ENCODE results near the gene PATJ.

PATJ gene

DNA sequence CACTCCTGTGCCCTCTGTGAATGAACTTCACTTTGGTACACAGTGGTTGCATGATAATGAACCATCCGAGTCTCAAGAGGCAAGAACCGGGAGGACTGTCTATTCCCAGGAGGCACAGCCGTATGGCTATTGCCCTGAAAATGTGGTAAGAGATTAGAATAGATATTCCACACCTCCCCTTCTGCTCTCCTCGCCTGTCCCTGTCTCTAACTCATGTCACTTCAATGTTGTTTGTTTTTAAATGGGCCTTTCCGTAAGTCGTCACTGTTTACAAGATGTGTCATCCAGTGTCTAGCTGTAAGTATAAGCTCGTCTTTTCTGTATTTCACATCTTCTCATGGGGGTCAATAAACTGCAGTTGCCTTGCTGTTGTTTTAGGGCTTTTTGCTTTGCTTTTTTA is 122.2 kb downstream of the PATJ start:
- TF ChIP-seq ZSCAN16 (tag by site-specific recombination; IDR thresholded peaks at IDR 0.05): no peak
- no peak for TF ChIP-seq GLI2 (tag by site-specific recombination; IDR thresholded peaks at IDR 0.05; ENCODE audit: borderline replicate concordance, low read depth)
- TF ChIP-seq ZNF837 (tag by site-specific recombination; IDR thresholded peaks at IDR 0.05): no peak
- POLR2A ChIA-PET: no interaction called here
- CTCF ChIA-PET: no interaction called here
- H3K36me3 ChIP-seq (ENCODE audit: control insufficient read depth in 2 of 2, insufficient read depth in 1 of 2, low read length in 2 of 2): peaks cover 17 to 28% of the 10 kb centered on the region in 2 experiments
- H3K4me3 ChIP-seq (ENCODE audit: low read depth, low read length): no peak overlapping the region
- no peak overlapping the region for H3K27ac ChIP-seq (ENCODE audit: extremely low read depth, low read depth, low read length)
- no peaks in the 10 kb centered on the region for H3K9me3 ChIP-seq (ENCODE audit: control insufficient read depth, insufficient read depth, low read depth, low read length)
- no peaks in the 10 kb centered on the region for H3K4me1 ChIP-seq (ENCODE audit: control insufficient read depth, insufficient read depth, low read length)

DNA sequence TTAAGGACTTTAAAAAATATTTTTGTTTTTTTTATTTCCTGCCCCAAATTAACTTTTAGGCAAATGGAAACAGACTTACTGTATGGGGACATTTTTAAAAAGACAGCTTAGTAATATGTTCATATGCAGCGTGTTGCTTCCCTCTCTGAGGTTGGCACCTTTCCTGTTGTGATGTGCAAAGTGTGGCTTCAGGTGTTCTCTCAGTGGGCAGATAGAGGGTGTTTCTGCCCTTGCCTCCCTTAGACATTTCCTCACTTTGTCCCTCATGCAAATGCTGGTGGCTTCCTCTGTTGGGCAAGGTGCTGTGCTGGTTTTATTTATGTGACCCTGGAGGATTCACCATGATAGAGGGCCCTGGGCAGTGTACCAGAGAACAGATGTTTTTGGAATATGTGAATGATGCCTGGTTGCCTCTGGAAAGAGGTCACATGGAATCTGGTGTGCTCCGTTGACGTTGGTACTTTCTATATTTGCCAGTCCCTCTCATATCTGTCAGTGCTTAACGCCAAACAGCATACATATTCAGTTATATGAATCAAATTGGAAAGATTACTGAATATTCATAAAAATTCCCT is 123.5 kb downstream of the PATJ start:
- TF ChIP-seq ZNF311 (tag by site-specific recombination; IDR thresholded peaks at IDR 0.05; ENCODE audit: borderline replicate concordance) (no peak), KLF7 (tag by site-specific recombination; IDR thresholded peaks at IDR 0.05; ENCODE audit: borderline replicate concordance) (no peak), SP3 (tag by site-specific recombination; IDR thresholded peaks at IDR 0.05) (no peak), ZNF426 (tag by site-specific recombination; IDR thresholded peaks at IDR 0.05) (no peak), ZNF548 (tag by site-specific recombination; IDR thresholded peaks at IDR 0.05) (no peak), ZNF394 (tag by site-specific recombination; IDR thresholded peaks at IDR 0.05; ENCODE audit: borderline replicate concordance) (no peak), ZNF302 (tag by site-specific recombination; IDR thresholded peaks at IDR 0.05; ENCODE audit: low read depth) (no peak), ZNF138 (tag by site-specific recombination; IDR thresholded peaks at IDR 0.05; ENCODE audit: borderline replicate concordance) (no peak), ZNF791 (tag by site-specific recombination; IDR thresholded peaks at IDR 0.05) (no peak), ZNF133 (tag by site-specific recombination; IDR thresholded peaks at IDR 0.05) (no peak), SALL2 (tag by site-specific recombination; IDR thresholded peaks at IDR 0.05; ENCODE audit: borderline replicate concordance) (no peak), ZNF549 (tag by site-specific recombination; IDR thresholded peaks at IDR 0.05) (no peak), ZNF610 (tag by site-specific recombination; IDR thresholded peaks at IDR 0.05; ENCODE audit: borderline replicate concordance) (no peak)
- TF ChIP-seq, protein P1, sequence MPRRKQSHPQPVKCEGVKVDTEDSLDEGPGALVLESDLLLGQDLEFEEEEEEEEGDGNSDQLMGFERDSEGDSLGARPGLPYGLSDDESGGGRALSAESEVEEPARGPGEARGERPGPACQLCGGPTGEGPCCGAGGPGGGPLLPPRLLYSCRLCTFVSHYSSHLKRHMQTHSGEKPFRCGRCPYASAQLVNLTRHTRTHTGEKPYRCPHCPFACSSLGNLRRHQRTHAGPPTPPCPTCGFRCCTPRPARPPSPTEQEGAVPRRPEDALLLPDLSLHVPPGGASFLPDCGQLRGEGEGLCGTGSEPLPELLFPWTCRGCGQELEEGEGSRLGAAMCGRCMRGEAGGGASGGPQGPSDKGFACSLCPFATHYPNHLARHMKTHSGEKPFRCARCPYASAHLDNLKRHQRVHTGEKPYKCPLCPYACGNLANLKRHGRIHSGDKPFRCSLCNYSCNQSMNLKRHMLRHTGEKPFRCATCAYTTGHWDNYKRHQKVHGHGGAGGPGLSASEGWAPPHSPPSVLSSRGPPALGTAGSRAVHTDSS (tag by site-specific recombination; IDR thresholded peaks at IDR 0.05): no peak
- TF ChIP-seq, protein P2, sequence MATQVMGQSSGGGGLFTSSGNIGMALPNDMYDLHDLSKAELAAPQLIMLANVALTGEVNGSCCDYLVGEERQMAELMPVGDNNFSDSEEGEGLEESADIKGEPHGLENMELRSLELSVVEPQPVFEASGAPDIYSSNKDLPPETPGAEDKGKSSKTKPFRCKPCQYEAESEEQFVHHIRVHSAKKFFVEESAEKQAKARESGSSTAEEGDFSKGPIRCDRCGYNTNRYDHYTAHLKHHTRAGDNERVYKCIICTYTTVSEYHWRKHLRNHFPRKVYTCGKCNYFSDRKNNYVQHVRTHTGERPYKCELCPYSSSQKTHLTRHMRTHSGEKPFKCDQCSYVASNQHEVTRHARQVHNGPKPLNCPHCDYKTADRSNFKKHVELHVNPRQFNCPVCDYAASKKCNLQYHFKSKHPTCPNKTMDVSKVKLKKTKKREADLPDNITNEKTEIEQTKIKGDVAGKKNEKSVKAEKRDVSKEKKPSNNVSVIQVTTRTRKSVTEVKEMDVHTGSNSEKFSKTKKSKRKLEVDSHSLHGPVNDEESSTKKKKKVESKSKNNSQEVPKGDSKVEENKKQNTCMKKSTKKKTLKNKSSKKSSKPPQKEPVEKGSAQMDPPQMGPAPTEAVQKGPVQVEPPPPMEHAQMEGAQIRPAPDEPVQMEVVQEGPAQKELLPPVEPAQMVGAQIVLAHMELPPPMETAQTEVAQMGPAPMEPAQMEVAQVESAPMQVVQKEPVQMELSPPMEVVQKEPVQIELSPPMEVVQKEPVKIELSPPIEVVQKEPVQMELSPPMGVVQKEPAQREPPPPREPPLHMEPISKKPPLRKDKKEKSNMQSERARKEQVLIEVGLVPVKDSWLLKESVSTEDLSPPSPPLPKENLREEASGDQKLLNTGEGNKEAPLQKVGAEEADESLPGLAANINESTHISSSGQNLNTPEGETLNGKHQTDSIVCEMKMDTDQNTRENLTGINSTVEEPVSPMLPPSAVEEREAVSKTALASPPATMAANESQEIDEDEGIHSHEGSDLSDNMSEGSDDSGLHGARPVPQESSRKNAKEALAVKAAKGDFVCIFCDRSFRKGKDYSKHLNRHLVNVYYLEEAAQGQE (tag by site-specific recombination; IDR thresholded peaks at IDR 0.05): no peak
- no peak overlapping the region for H3K4me3 ChIP-seq (ENCODE audit: low read depth, low read length)
- H3K9me3 ChIP-seq (ENCODE audit: control insufficient read depth, insufficient read depth, low read depth, low read length): no peaks in the 10 kb centered on the region
- no peak overlapping the region for H3K27ac ChIP-seq (ENCODE audit: extremely low read depth, low read depth, low read length)
- peaks cover 17 to 36% of the 10 kb centered on the region in 2 experiments for H3K36me3 ChIP-seq (ENCODE audit: control insufficient read depth in 2 of 2, insufficient read depth in 1 of 2, low read length in 2 of 2)
- no peaks in the 10 kb centered on the region for H3K4me1 ChIP-seq (ENCODE audit: control insufficient read depth, insufficient read depth, low read length)
- CTCF ChIA-PET: interaction anchor here (0.6 kb wide), 1 partner anchor 273 kb away, joined by 3 read pairs; no protein-coding TSS in a partner anchor
- POLR2A ChIA-PET: no interaction called here
